H9 (cell line): ENCODE data around the gene PSTK. TPM values are rescaled to one million over a fixed set of nuclear protein-coding genes. Genes with fewer than 3 reads are reported as not detected.

Experiments
- DNase-seq: peaks from one replicate; pipeline ENCODE4 v3.0.0-alpha.2; 2017
- H2AFZ ChIP-seq: one replicate; pipeline ENCODE4 v1.6.1; 2013; ENCODE audit warnings: mild to moderate bottlenecking, low read length, control low read depth, moderate library complexity
- H2AK5ac ChIP-seq: 2 replicates; pipeline ENCODE4 v1.6.1; 2013; ENCODE audit warnings: low read length, control low read depth, mixed read lengths; ENCODE audit not compliant: insufficient read length
- H2BK120ac ChIP-seq: one replicate; pipeline ENCODE4 v1.6.1; 2013; ENCODE audit warnings: low read depth, mild to moderate bottlenecking, low read length, control low read depth, inconsistent platforms; ENCODE audit not compliant: poor library complexity, severe bottlenecking
- H2BK12ac ChIP-seq: 2 replicates; pipeline ENCODE4 v1.6.1; 2013; ENCODE audit warnings: low read length, control low read depth, mixed read lengths, low read depth; ENCODE audit not compliant: insufficient read length
- H2BK15ac ChIP-seq: 2 replicates; pipeline ENCODE4 v1.6.1; 2013; ENCODE audit warnings: low read depth, low read length, control low read depth
- H2BK20ac ChIP-seq: one replicate; pipeline ENCODE4 v1.6.1; 2013; ENCODE audit warnings: low read depth, mild to moderate bottlenecking, low read length, control low read depth, inconsistent platforms; ENCODE audit not compliant: poor library complexity, severe bottlenecking
- H2BK5ac ChIP-seq: 2 replicates; pipeline ENCODE4 v1.6.1; 2013; ENCODE audit warnings: low read length, control low read depth, mixed read lengths; ENCODE audit not compliant: insufficient read length
- H3K14ac ChIP-seq: 2 replicates; pipeline ENCODE4 v1.6.1; 2013; ENCODE audit warnings: low read length, control low read depth; ENCODE audit not compliant: insufficient read depth
- H3K18ac ChIP-seq: 2 replicates; pipeline ENCODE4 v1.6.1; 2013; ENCODE audit warnings: low read depth, mild to moderate bottlenecking, mixed read lengths, low read length, control low read depth; ENCODE audit not compliant: insufficient read length
- H3K23ac ChIP-seq: 2 replicates; pipeline ENCODE4 v1.6.1; 2013; ENCODE audit warnings: low read length, control low read depth, mixed read lengths, low read depth; ENCODE audit not compliant: insufficient read length
- H3K23me2 ChIP-seq: 2 replicates; pipeline ENCODE4 v1.6.1; 2013; ENCODE audit warnings: low read depth, mild to moderate bottlenecking, mixed read lengths, low read length, control low read depth; ENCODE audit not compliant: insufficient read length, poor library complexity, severe bottlenecking
- H3K27ac ChIP-seq: 2 replicates; pipeline ENCODE4 v1.5.1; 2013; ENCODE audit warnings: low read length, control low read depth, mixed read lengths, low read depth; ENCODE audit not compliant: insufficient read length
- H3K27me3 ChIP-seq: 2 replicates; pipeline ENCODE4 v1.6.1; 2013; ENCODE audit warnings: low read length, control low read depth, inconsistent platforms; ENCODE audit not compliant: insufficient read depth
- H3K4ac ChIP-seq: 2 replicates; pipeline ENCODE4 v1.6.1; 2013; ENCODE audit warnings: low read depth, mild to moderate bottlenecking, control low read depth, inconsistent platforms, low read length, moderate library complexity
- H3K4me1 ChIP-seq: 2 replicates; pipeline ENCODE4 v1.6.1; 2013; ENCODE audit warnings: low read length, control low read depth, inconsistent platforms; ENCODE audit not compliant: insufficient read depth
- H3K4me2 ChIP-seq: 2 replicates; pipeline ENCODE4 v1.6.1; 2013; ENCODE audit warnings: low read length, control low read depth, mixed read lengths; ENCODE audit not compliant: insufficient read length, insufficient read depth
- H3K56ac ChIP-seq: 2 replicates; pipeline ENCODE4 v1.6.1; 2013; ENCODE audit warnings: low read depth, mild to moderate bottlenecking, mixed read lengths, low read length, control low read depth; ENCODE audit not compliant: insufficient read length
- H3K79me1 ChIP-seq: 2 replicates; pipeline ENCODE4 v1.6.1; 2013; ENCODE audit warnings: low read depth, mild to moderate bottlenecking, moderate library complexity, low read length, control low read depth, inconsistent platforms; ENCODE audit not compliant: insufficient read depth, poor library complexity, severe bottlenecking
- H3K79me2 ChIP-seq: 2 replicates; pipeline ENCODE4 v1.6.1; 2013; ENCODE audit warnings: low read length, control low read depth, inconsistent platforms; ENCODE audit not compliant: insufficient read depth
- H3K9ac ChIP-seq: 2 replicates; pipeline ENCODE4 v1.6.1; 2013; ENCODE audit warnings: low read length, control low read depth, mixed read lengths; ENCODE audit not compliant: insufficient read length; ENCODE audit errors: extremely low read depth
- H3K9me3 ChIP-seq: one replicate; pipeline ENCODE4 v1.6.1; 2013; ENCODE audit warnings: low read depth, low read length, inconsistent platforms; ENCODE audit not compliant: control insufficient read depth
- H3T11ph ChIP-seq: one replicate; pipeline ENCODE4 v1.6.1; 2013; ENCODE audit warnings: mild to moderate bottlenecking, low read length, control low read depth, inconsistent platforms
- H4K20me1 ChIP-seq: one replicate; pipeline ENCODE4 v1.6.1; 2013; ENCODE audit not compliant: control insufficient read depth, insufficient read length, insufficient read depth
- H4K5ac ChIP-seq: 2 replicates; pipeline ENCODE4 v1.6.1; 2013; ENCODE audit warnings: low read depth, mild to moderate bottlenecking, mixed read lengths, low read length, control low read depth; ENCODE audit not compliant: insufficient read length
- H4K8ac ChIP-seq: replicated peaks from 2 replicates; pipeline ENCODE4 v1.6.1; 2013; ENCODE audit warnings: low read length, control low read depth, mixed read lengths, low read depth; ENCODE audit not compliant: insufficient read length
- H4K91ac ChIP-seq: 2 replicates; pipeline ENCODE4 v1.6.1; 2013; ENCODE audit warnings: low read depth, mild to moderate bottlenecking, moderate library complexity, mixed read lengths, low read length, control low read depth; ENCODE audit not compliant: insufficient read length
- H3K27ac Mint-ChIP-seq, 3 experiments: 2 replicates in 2 of 3; 3 replicates in 1 of 3; pipeline ENCODE4 v1.8.0; 2020 to 2021; ENCODE audit warnings: mixed read lengths in 3 of 3, mild to moderate bottlenecking in 1 of 3, moderate library complexity in 1 of 3
- H3K27me3 Mint-ChIP-seq: 2 replicates; pipeline ENCODE4 v1.8.0; 2021; ENCODE audit warnings: low read depth, mild to moderate bottlenecking, moderate library complexity, mixed read lengths
- H3K36me3 Mint-ChIP-seq, 3 experiments: 2 replicates in 2 of 3; 3 replicates in 1 of 3; pipeline ENCODE4 v1.8.0; 2020 to 2021; ENCODE audit warnings: low read depth in 3 of 3, mixed read lengths in 3 of 3; ENCODE audit not compliant: insufficient read depth in 1 of 3
- H3K4me1 Mint-ChIP-seq, 2 experiments: 2 replicates each; pipeline ENCODE4 v1.8.0; 2020; ENCODE audit warnings: mixed read lengths in 2 of 2
- H3K4me3 Mint-ChIP-seq, 2 experiments: 2 replicates in 1 of 2; 3 replicates in 1 of 2; pipeline ENCODE4 v1.8.0; 2020 to 2021; ENCODE audit warnings: mild to moderate bottlenecking in 2 of 2, mixed read lengths in 2 of 2, moderate library complexity in 1 of 2
- H3K9me3 Mint-ChIP-seq, 2 experiments: 2 replicates in 1 of 2; 3 replicates in 1 of 2; pipeline ENCODE4 v1.8.0; 2020; ENCODE audit warnings: mild to moderate bottlenecking in 2 of 2, mixed read lengths in 2 of 2, moderate library complexity in 1 of 2
- WGBS: extraction: QIAGEN DNeasy Blood & Tissue Kit; methylation state at CpG from one replicate; pipeline ENCODE4 v1.1.7; 2013; ENCODE audit warnings: missing lambda C conversion rate, low lambda C conversion rate, mixed read lengths; ENCODE audit not compliant: insufficient read length; ENCODE audit errors: extremely low coverage; 5-methylcytosine and 5-hydroxymethylcytosine counted together
- total RNA-seq: library from RNA; stranded (reverse); gene quantifications from 2 replicates; pipeline ENCODE4 v1.2.1, GENCODE V29; 2021
- TF ChIP-seq, protein P1 (sequence below): fragments of 200-600 bp; sonication (generic); conservative IDR thresholded peaks from 3 replicates; pipeline ENCODE4 v1.8.0; 2021; ENCODE audit warnings: antibody characterized with exemption, mild to moderate bottlenecking

Gene PSTK
- total RNA-seq, 1 experiment from 2014 or later = 8.0 TPM

DNA sequence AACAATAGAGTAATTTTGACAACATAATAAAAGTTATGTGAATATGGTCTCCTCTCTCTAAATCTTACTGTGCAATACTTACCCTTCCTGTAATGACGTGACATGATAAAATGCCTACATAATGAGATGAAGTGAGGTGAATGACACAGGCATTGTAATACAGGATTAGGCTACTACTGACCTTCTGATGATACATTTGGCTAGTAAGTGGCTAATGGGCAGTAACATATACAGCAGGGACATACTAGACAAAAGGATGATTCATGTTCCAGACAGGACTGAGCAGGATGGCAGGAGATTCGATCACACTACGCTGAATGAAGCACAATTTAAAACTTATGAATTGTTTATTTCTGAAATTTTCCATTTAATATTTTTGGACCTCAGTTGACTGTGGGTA is 30.9 kb upstream of the PSTK start:
- Histone ChIP-seq H4K91ac (no peak overlapping the region), H2AK5ac (no peak overlapping the region), H2BK15ac (no peak overlapping the region), H4K5ac (no peak overlapping the region), H3K27ac (no peak overlapping the region), H2BK20ac (no peak overlapping the region), H2BK12ac (no peak overlapping the region), H2AFZ (no peak overlapping the region), H3K18ac (no peak overlapping the region), H3K79me2 (no peaks in the 10 kb centered on the region), H3K9ac (no peak overlapping the region), H3K23ac (no peak overlapping the region), H4K8ac (no peak overlapping the region), H3K56ac (no peak overlapping the region), H3K4me2 (no peak overlapping the region), H3K9me3 (no peaks in the 10 kb centered on the region), H3T11ph (no peak overlapping the region), H3K27me3 (no peaks in the 10 kb centered on the region), H4K20me1 (no peaks in the 10 kb centered on the region), H2BK120ac (no peak overlapping the region), H3K4ac (no peak overlapping the region), H3K14ac (no peak overlapping the region), H3K4me1 (no peaks in the 10 kb centered on the region), H3K23me2 (peaks cover 4% of the 10 kb centered on the region), H2BK5ac (no peak overlapping the region), H3K79me1 (no peaks in the 10 kb centered on the region)
- TF ChIP-seq, protein P1, sequence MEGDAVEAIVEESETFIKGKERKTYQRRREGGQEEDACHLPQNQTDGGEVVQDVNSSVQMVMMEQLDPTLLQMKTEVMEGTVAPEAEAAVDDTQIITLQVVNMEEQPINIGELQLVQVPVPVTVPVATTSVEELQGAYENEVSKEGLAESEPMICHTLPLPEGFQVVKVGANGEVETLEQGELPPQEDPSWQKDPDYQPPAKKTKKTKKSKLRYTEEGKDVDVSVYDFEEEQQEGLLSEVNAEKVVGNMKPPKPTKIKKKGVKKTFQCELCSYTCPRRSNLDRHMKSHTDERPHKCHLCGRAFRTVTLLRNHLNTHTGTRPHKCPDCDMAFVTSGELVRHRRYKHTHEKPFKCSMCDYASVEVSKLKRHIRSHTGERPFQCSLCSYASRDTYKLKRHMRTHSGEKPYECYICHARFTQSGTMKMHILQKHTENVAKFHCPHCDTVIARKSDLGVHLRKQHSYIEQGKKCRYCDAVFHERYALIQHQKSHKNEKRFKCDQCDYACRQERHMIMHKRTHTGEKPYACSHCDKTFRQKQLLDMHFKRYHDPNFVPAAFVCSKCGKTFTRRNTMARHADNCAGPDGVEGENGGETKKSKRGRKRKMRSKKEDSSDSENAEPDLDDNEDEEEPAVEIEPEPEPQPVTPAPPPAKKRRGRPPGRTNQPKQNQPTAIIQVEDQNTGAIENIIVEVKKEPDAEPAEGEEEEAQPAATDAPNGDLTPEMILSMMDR = no peak
- Mint-ChIP-seq H3K36me3 (peaks cover 12 to 57% (median 43%) of the 10 kb centered on the region in 3 experiments; a peak in 6 of 7 replicates), H3K4me1 (peaks cover 11 to 15% of the 10 kb centered on the region in 2 experiments), H3K9me3 (peaks cover 2% of the 10 kb centered on the region in 2 experiments; a peak in 4 of 5 replicates), H3K4me3 (no peak overlapping the region), H3K27me3 (peaks cover 2% of the 10 kb centered on the region), H3K27ac (no peak overlapping the region)
- DNase-seq = no peak
- WGBS = no CpG with 5 or more reads among the region's 3 CpGs
